Measurements from ENCODE around the gene DOK7.

DOK7 gene

GRCh38 chr4:3518511-3518880 lies 55.4 kb downstream of the DOK7 start:
- no peak overlapping the region for H3K4me3 ChIP-seq (ENCODE audit: low read length)
- DNase-seq (ENCODE audit: low read depth), result no peak
- no peak for TF ChIP-seq CTCF (conservative IDR thresholded peaks at IDR 0.05; ENCODE audit: low read length)

GRCh38 chr4:3518941-3519340 lies 55.8 kb downstream of the DOK7 start:
- TF ChIP-seq CTCF (conservative IDR thresholded peaks at IDR 0.05; ENCODE audit: low read length), result no peak

GRCh38 chr4:3519468-3520264 lies 56.6 kb downstream of the DOK7 start:
- no peak for DNase-seq (ENCODE audit: low read depth)
- TF ChIP-seq CTCF (conservative IDR thresholded peaks at IDR 0.05; ENCODE audit: low read length), result no peak
- H3K4me3 ChIP-seq (ENCODE audit: low read length), result no peak overlapping the region

More at GRCh38 chr4:3518941-3519340, 55.8 kb downstream of the DOK7 start:
- DNase-seq (ENCODE audit: low read depth), result no peak
- H3K4me3 ChIP-seq (ENCODE audit: low read length), result no peak overlapping the region

GRCh38 chr4:3520276-3520675 lies 57.2 kb downstream of the DOK7 start:
- no peak for TF ChIP-seq CTCF (conservative IDR thresholded peaks at IDR 0.05; ENCODE audit: low read length)
- no peak overlapping the region for H3K4me3 ChIP-seq (ENCODE audit: low read length)
- DNase-seq (ENCODE audit: low read depth), result no peak

GRCh38 chr4:3520796-3521600 lies 57.9 kb downstream of the DOK7 start:
- no peak for DNase-seq (ENCODE audit: low read depth)
- H3K4me3 ChIP-seq (ENCODE audit: low read length), result no peak overlapping the region
- no peak for TF ChIP-seq CTCF (conservative IDR thresholded peaks at IDR 0.05; ENCODE audit: low read length)

GRCh38 chr4:3521621-3522325 lies 58.7 kb downstream of the DOK7 start:
- DNase-seq (ENCODE audit: low read depth), result no peak
- TF ChIP-seq CTCF (conservative IDR thresholded peaks at IDR 0.05; ENCODE audit: low read length), result no peak
- no peak overlapping the region for H3K4me3 ChIP-seq (ENCODE audit: low read length)
